ENCODE measurements around the gene BLOC1S3.

DNA sequence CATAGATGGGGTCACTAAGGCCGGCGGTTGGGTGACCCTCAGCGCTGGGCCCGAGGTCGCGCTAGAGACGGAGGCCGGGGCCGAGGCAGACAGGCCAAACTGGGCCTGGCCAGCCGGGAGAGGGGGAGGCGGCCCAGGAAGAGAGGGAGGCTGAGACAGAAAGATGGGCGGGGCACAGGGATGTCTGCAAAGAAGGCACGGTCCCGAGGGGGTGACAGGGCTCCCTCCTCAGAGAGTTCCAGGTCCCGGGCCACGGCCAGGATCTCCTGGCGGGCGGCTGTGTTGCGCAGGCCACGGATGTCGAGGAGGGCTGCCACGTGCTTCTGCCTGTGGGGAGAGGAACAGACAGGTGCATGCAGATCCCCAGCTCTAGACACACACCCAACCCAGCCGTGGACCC lies 34.4 kb downstream of the BLOC1S3 start:
- TF ChIP-seq CTCF (IDR thresholded peaks at IDR 0.05; ENCODE audit: insufficient read depth, low read length, poor library complexity, severe bottlenecking) (no peak), EZH2phosphoT487 (conservative IDR thresholded peaks at IDR 0.05; ENCODE audit: low read length) (no peak)

Measured in SU-DHL-6 (cell line).